GM23248 (cell line): ENCODE measurements around the gene SH3BGR.

Experiments
- EZH2 ChIP-seq: fragments of 200-600 bp; sonication (generic); IDR thresholded peaks from 2 replicates; pipeline ENCODE4 v1.6.1; 2018; ENCODE audit warnings: antibody characterized with exemption, mild to moderate bottlenecking; ENCODE audit not compliant: insufficient read depth, poor library complexity, severe bottlenecking
- EZH2phosphoT487 ChIP-seq: fragments of 200-600 bp; sonication (generic); IDR thresholded peaks from 2 replicates; pipeline ENCODE4 v1.6.1; 2018; ENCODE audit warnings: antibody characterized with exemption, moderate library complexity, mild to moderate bottlenecking, low read depth; ENCODE audit not compliant: insufficient read depth

- TF ChIP-seq EZH2 = no peak
- no peak for TF ChIP-seq EZH2phosphoT487
Observed at GRCh38 chr21:39527664-39528381, 76.1 kb downstream of the SH3BGR start.
